NCI-H1048 (cell line): Measurements from ENCODE around the gene ALK.

Source experiments
- DNase-seq: peaks from one replicate; lab custom pipeline; 2025; lab: John Stamatoyannopoulos, UW

ALK gene

DNA sequence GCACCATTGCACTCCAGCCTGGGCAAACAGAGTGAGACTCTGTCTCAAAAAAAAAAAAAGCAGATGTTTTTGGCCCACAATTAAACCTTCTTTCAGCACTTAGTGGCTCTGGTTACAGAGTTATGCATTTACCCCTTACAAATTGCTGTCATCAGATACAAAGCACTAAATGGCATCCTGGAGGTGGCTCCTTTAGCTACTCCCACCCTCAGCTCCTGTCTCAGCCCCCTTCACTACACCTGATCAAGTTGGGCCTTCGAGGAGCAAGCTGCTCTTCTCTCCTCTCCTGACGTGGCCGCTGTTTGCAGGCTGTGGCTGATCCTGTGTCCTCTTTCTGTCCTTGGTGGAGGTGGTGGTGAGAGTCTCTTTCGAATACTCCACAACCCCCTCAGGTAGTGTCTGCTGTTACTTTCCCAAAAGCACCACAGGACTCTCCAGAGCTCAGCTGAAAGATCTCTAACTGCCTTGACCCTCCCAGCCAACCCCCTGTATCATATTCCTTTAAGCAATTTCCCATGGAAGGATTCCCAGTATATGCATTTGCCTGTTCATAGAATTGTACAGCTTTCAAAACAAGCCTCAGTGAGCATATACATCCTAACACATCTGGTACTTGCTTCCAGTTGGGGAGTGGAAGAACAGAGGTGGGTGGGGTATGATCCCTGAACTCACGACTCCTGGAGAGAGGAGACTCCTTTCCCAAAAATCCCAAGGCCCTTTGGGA, 520.3 kb downstream of the ALK start:
- DNase-seq = no peak

DNA sequence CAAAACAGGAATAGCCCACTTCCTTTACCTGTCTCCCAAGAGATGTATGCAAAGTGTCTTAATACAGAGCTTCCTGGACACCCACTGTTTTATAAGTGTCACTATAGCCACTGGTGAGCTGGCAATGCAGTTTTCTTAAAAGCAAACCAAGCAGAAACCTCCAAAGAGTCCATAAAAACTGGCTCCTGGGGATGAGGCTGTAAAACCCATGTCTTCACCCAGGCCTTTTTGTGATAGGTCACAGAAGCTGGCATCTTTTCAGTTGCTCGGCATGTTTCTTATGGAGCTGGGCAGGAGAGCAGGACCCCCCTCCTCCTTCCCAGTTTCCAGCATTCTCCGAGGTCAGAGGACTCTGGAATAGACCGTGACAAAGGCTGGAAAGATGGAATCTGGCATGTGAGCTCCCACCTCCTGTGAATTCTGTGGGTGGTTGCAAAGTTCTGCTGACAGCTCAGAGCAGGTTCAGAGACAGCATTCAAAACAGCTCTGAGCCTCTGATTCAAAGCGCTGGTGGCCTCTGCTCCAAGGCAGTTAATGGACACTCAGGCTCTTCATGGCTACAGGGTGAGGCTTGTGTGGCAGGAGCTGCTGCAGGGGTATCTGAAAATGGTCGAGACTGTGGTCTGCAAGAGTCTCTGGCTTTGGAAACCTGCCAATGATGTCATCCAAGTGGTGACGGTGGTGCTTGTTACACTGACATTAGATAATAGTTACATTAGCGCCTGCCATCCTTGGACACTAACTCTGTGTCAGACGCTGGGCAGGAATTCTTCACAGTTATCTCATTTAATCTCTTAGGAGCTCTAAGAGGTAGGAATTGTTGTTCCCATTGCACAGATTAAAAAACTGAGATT, 522.8 kb downstream of the ALK start:
- DNase-seq = no peak

DNA sequence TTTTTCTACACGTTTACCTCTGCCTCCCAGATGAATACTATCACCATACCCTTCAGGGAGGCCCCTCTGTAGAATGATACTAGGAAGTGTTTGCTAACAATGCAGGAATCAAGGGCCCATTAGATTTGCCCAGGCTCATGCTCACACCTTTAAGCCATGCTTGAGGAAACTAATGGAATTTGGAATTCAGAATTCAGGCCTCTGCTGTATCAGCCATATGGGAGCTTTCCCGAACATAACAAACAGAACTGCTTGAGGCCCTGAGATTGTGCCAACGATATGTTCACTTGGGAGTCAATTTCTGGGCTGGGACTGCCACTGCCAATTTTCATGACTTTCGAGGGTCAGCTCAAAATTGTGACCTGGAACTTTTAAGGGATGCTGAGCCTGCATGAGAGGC, 523.7 kb downstream of the ALK start:
- no peak for DNase-seq

- no peak for DNase-seq
Measured at GRCh38 chr2:29397039-29397438, 524.3 kb downstream of the ALK start.

- no peak for DNase-seq
Measured at GRCh38 chr2:29394981-29395350, 526.4 kb downstream of the ALK start.

GRCh38 chr2:29394311-29394980, 526.9 kb downstream of the ALK start:
- DNase-seq = no peak

DNA sequence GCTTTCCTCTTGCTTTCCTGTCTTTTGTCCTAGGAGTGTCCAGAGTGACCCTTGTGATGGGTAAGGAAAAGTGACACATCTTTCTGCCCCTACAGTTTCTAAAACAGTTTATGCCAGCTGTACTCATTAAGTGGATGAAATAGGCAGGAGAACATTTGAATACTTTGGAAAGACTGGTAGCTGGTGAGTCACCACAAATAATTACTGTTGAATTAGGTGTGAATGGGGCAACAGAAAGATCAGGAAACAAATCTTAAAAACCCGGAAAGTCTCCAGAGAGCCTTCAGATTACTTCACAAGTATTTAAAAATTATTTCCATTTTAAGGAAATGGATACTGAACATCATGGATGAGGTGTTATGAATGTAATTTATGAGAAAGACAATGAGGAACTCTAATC, 527.7 kb downstream of the ALK start:
- no peak for DNase-seq

DNA sequence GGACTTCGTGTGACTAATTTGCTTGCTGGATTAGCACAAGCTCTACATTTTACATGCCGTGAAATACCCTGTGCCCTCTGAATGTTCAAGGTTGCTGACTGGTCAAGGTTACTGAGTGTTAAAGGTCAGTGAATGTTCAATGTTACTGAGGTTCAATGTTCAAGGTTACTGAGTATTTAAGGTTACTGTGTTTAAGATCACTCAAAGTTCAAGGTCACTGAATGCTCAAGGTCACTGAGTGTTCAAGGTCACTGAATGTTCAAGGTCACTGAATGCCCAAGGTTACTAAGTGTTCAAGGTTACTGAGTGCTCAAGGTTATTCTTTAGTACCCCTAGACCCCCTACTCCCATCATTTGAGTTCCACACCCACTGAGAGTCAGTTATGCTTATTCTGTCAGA, 528.6 kb downstream of the ALK start:
- no peak for DNase-seq

DNA sequence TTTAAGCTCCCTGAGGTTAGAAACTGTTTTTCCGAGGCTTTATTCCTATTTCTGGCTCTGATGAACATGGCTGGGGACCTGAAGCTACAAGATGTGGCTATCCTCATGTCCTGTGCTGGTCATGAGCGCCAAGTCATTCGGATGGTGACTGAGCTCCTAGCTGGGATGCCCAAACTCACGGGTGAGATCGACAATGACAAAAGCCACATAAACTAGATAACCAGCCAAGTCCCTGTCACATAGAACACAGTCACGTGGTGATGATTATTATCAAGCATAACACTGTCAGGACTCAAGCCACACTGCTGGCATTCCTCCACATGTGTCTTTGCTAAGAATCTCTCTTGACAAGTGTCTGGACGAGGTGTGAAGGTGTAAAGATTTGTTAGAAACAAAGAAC, 531.2 kb downstream of the ALK start:
- DNase-seq = no peak

DNA sequence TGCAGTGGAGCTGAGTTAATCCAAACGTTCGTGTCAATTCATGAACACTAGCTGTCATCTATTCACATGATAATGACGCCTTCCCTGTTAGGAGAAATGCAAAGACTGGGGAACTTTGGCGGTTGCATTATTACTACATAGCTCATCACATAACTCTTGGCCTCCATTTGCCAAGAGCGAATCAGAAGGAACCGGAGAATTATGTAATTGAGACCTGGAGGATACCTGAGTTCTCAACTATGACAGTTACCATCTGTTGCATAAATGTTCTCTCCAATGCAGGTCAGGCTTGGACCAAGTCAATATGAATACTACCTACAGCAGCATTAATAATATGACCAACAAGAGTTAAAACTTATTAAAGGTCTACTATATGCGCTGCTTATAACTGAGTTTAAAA, 531.7 kb downstream of the ALK start:
- DNase-seq = no peak

- no peak for DNase-seq
Measured at GRCh38 chr2:29388071-29388470, 533.3 kb downstream of the ALK start.

- no peak for DNase-seq
Measured at GRCh38 chr2:29382486-29382885, 538.9 kb downstream of the ALK start.

GRCh38 chr2:29377788-29378187, 543.6 kb downstream of the ALK start:
- no peak for DNase-seq

- DNase-seq = no peak
Measured at GRCh38 chr2:29376541-29376940, 544.8 kb downstream of the ALK start.

- no peak for DNase-seq
Measured at GRCh38 chr2:29375843-29376242, 545.5 kb downstream of the ALK start.

DNA sequence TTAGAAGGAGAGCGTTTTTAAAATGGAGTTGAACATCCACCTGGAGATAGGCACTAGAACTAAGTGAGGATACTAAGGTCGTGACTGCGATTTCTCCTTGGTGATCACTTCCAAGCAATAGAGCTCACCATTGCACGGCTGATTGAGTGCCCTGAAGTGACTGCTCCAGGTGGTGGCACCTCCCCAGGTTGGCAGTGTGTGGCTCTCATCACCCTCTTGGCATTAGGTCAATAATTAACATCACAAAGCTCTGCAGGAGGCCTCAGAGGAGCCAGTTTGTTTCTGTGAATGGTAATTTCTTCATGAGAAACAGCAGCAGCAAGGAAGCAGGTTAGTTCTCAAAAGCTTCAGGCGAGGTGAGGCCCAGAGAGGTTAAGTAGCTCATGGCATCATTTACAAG, 546.6 kb downstream of the ALK start:
- no peak for DNase-seq

DNA sequence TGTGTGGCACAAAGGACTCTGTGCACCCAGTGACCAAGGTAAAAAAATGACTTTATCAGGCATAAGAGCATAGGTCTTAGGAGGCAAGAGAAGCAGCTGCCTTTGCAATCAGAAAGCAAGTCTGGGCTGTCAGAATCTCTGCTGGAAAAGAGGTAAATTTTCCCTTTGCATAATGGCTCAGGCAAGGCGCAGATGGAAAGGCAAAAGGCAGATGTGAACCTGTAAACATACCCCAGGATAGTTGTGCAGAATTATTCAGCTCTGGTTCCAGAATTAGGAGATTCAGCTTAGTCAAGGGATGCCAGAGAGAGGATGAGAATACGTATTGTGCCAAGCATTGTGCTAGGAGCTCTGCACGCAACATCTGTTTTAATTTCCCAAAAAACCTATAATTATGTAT, 547.5 kb downstream of the ALK start:
- DNase-seq = no peak

DNA sequence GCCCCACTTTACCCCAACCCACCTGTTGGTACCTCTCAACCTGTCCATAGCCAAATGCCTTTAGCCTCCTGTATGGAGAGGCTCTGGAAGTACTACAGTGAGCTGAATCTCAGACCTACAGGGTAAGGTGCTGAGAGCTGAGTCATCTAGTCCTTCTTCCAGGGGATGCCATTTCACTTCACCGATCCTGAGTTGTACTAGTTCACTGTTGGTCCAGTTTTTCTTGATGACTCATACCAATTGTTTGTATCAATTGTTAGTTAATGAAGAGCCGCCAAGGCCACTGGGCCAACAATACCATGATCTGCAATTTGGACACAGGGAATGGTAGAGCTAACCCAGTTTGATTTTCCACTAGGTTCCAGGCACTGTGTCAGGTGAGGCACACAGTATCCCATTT, 549.2 kb downstream of the ALK start:
- DNase-seq = no peak

- DNase-seq = no peak
Measured at GRCh38 chr2:29370581-29371125, 550.7 kb downstream of the ALK start.

DNA sequence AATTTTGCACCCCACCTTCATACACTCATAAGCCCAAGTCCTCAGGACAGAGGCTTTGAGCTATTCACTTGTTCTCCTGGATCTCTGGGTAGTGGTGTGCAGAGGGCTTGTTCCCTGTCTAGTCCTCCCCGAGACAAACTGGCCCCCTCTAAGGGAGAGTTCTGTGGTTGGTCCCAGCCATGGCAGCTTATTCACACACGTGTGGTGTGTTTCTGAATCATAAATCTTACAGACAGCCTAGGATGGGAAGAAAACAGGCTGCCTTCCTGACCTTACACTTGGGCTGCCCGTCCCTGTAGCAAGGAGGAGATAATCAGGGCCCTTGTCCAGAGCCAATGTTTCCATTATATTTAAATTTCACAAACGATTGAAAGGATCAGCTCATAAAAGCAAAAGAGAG, 551.2 kb downstream of the ALK start:
- no peak for DNase-seq

- DNase-seq = no peak
Measured at GRCh38 chr2:29368659-29369040, 552.7 kb downstream of the ALK start.

GRCh38 chr2:29367986-29368658, 553.3 kb downstream of the ALK start:
- DNase-seq = no peak
